ENCODE measurements around the gene CSF1.

Gene CSF1

DNA sequence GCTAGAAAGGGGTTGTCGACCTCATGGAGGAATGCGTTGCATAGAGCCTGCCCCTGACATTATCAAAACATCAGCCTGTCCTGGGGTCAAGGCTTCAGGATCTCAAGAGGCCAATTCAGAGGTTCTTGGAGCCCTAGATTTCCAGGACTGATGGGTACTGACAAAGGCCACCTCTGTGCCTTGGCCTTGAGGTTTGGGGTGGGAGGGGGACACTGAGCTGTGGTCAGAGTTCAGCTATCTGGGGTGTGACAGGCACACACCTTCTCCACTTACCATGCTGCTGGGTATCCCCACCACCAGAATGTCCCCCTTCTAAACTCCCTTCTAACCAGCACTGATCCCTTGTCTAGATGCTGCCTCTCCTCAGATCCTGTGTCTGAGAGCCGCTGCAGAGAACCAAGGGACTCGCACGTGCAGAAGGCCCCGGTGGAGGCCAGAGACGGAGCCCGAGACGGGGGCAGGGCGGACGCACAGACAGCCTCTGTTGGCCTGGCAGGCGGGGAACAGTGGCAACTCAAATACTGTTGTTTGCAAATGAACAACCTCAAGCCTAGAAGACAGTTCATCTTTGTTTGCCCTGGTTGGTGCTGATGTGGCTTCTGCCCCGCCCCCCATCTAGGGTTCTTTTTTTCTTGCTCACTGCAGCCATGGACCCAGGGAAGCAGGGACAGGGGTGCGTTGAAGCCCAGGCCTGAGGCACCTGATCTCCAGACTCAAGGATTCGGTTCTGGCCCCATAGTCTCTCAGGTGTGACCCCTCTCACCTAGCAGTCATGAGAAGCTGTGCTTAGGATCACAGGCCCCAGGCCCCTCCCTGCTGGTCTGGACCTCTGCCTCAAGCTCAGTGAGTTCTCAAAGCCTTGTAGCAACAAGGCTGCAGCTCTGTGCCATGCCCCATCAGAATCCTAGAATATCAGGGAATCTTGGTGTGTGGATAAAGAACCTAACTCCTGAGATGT is 28.1 kb upstream of the CSF1 start:
- DNase-seq (ENCODE audit: low read depth), result no peak

DNA sequence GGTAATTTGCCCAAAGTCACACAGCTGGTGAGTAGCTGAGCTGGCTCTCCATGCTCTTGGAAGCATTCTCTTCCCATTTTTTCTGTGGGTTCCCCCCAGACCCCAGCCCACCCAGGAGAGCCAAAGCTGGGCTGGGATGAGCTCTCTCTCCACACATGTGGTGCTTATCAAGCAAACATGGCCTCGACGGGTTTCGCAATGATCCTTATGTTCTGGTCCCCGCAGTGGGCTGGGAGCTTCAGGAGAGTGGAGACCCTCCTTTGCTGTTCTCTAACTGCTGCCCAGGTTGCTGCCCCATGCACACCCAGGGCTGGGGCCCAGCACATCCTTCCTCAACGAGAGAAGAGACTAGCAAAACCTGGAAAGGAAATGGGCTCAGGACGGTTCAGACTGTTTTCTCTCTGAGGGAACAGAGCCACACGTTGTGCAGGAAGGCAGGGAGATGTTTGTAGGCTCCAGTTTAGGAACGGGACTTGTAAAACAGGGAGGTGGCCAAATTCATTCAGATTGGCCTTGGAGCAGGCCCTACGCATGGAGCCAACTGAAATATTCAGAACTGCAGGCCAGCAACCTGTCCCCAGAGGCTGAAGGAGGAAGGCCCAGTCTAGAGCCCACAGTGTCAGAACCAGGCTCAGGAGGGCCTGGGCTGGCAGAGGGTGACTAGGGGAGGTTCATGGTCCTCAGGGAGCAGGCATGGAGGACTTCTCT is 27.2 kb upstream of the CSF1 start:
- no peak for DNase-seq (ENCODE audit: low read depth)

DNA sequence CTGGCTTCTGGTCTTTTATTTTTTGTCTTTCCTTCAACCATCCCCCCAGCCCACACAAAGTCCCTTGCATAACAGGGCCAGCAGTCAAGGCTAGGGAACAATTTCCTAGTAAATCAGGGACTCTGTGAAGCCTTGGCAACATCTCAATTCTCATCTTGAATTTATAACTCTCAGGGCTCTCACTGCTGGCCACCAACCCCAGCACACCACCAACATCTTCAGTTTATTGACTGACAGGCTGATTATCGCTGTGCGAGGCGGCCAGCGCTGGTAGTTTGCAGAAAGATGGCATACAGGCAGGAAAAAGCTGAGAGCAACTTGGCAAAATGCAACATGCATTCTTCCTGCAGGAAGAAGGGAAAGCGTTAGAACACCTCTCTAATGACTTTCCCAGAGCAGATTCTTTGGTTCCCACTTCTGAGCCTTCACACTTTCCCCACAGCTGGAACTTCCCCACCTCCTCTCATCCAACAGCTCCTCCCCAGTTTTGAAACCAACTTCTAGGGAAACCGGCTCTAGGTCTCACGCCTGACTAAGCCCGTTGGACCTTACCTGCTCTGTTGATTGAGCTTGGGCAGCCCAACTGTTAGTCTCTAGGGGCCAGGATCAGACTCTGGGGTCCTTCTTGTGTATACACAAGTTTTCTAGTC is 26.3 kb upstream of the CSF1 start:
- DNase-seq (ENCODE audit: low read depth), result no peak

DNA sequence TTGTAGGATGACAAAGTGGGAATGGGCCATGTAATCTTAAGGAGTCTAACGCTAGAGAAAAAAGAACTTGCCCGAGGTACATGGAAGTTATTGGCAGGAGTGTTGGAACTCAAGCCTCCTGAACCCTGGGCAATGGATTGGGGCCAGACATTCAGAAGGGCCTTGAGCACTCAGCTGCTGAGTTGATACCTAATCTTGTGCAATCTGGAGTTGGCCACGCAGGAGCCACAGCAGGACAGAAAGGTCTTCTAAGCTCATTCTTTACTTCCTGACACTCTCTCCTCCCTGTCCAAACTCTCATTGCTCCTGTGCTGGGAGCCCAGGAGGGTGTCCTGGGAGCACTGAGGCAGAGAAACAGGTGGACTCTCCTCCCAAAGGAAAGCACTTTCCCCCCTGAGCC is 25.1 kb upstream of the CSF1 start:
- no peak for DNase-seq (ENCODE audit: low read depth)

DNA sequence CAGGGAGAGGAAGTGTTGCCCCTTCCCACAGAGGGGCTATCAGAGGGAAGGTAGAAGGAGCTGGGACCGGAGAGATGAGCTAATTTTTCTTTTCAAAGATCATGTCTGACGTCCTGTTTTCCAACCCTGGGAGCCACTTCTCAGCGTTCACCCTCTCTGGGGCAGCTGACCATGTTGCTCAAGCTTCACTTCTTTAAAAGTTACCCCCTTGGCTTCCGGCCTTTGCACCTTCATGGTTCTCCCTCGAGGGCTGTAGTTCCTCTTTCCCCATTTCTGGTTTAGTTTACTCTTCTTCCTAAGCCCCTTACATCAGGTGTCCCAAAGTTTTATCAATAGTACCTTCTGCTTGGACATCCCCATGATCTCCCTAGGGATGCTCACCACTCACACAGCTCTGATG is 23.8 kb upstream of the CSF1 start:
- DNase-seq (ENCODE audit: low read depth), result no peak

DNA sequence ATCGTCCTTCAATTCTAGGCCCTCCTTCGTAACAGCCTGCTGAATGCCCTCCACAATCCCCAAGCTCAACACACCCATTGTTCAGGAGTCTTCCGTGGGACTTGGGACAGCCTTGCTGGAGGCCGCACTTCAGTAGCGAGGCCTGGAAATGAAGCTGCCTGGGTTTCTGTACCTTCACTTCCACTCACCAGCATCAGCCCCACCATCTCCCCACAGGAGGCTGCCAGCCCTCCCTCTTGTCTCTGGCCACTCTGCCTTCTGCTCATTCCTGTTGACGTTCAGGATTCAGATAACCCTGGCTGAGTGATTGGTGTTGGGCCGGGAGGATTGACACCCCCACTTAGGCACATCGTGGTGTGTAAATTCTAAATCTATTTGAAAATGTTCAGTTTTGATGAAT is 23.4 kb upstream of the CSF1 start:
- no peak for DNase-seq (ENCODE audit: low read depth)

DNA sequence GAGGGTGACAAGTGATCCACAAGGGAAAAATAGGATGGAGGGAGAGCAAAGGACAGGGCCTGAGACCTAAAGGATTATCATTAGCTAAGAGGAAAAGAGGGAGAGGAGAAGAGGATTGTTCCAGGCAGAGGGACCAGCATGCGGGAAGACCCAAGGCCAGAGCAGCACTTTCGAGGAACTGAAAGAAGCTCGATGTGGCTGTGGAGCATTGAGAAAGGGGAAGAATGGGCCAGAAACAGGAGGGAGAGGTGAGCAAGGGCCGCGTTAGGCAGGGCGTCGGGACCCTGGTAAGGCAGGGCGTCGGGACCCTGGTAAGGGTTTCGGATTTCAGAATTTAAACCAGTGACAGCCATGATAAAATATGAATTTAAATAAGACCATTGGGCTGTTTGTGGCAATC is 22.8 kb upstream of the CSF1 start:
- no peak for DNase-seq (ENCODE audit: low read depth)

DNA sequence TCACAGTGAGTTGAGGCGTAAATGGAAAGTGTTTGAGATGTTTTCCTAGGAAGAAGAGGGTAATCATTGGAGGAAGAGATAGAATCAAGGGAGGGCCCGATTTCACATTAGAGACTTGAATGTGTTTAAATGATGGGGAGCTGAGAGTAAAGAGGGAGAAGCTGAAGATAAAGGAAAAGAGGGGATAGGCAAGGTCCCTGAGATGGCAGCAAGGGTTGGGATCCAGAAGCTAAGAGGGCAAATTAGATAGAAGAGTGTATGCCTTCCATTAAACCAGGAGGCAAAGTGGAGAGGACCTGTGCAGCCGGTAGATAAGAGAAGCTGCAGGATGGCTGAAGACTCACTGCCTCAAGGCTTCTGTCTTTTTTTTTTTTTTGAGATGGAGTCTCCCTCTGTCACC is 21.6 kb upstream of the CSF1 start:
- DNase-seq (ENCODE audit: low read depth), result no peak

DNA sequence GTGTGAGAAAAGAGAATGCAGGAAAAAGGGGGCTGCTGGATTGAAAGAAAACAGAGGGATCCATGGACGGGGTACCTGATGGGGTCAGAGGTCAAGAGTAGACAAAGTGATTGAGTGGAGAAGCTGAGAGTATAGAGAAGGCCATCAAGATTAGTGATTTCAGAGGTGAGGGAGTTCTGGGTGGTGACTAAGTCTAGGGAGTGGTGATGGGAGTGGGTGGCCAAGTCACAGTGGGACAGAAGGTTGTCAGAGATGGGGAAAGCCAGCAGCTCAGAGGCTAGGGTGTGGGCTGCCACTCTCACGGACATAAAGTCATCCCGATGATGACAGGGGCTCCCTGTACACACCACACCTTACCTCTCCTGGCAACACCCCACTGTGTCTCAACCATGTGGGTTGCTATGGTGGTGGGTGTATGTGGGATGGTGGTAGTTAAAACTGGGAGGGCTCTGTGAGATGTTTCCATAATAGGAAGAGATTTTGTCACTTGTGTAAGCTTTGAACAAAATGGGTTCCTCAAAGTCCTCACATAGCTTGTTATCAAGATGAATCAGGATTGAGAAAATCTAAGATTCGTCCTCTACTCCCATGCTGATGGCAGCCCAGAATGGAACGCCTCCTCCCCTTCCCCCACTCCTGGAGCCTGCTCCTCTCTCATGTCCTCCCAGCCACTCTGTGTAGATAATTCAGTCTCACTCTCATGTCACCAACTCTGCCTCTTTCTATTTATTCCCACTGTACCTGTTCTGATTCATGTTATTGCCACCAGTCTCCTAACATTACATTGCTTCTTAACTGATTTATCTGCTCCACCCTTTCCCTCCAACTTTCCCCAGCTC is 20.3 kb upstream of the CSF1 start:
- DNase-seq (ENCODE audit: low read depth), result peak; percentile 55

DNA sequence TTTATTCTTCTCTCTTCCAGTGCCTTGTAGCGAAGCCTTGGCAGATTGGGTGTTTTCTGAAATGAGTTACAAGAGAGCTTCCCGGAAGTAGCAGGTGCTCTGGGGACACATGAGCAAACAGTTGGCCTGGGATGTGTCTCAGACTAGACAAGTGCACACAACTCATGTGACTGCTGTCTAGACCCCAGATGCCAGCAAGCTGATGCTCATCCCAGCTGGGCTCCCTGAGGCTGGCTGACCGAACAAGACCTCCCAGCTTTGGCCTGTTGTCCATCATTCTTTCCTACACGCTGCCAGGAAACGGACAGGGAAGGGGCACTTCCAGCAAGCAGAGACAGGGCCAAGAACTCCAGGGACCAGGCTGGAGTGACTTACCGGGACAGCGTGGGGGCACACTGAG is 18.7 kb upstream of the CSF1 start:
- DNase-seq (ENCODE audit: low read depth), result no peak

DNA sequence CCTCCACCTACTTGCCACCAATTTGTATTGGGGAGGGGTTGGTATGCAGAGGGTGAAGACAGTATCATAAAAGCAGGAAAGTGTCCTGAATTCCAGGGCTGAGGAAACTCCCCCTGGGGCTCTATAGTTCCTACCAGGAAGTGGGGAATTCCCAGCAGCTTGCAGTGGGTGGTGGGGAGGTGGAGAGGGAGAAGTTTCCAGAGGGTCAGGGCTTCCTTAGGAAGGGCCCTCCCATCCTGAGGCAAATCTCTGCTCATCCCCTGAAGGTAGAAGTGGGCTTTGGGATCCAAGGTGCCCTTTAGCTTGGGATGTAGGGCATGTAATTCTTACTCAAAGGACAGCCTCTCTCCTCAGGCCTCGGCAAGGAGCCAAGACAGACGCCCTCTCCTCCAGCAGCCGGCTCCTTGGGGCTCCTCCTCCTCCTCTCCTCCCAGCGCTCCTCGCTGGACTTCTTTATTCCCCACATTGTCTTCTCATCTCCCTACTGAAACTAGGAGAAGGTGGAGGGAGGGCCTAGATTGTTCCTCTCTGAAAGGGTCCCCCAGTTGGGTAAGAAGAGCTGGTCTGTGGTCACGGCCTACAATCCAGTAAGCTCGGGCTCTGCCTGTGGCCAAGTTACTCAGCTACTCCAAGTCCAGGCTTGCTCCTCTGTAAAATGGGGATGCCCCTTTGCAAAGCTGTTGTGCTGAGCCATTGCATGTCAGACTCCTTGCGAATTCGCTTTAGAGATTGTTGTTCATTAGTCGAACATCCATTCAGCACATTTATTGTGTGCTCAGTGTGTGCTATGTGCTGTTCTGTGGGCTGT is 17.9 kb upstream of the CSF1 start:
- no peak for DNase-seq (ENCODE audit: low read depth)

DNA sequence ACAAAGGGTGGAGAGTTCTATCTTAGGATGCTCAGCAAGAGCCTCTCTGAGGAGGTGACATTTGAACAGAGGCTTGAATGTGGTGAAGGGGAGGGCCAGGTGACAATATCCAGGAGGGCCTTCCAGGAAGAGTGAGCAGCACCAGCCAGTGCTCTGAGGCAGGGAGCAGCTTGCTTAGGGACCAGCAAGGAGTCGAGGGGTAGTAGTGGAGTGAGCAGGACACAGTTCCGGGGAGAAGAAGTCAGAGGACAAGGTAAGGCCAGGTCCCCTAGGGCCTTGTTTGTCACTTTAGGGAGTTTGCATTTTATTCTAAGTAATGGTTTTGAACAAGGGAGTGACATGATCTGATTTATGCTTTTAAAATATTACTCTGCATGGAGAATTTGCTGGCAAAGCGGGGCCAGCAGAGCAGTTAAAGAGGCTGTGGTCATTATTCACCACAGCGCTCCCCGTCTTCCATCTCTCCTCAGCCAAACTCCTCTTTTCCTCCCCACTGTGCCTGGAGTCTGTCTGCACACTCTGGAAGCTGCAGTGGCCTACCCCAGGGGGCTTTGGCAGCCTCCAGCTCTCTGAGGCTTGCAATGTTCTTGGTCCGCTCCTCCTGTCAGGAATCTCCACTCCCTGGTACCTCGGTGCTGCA is 17.0 kb upstream of the CSF1 start:
- DNase-seq (ENCODE audit: low read depth), result no peak

DNA sequence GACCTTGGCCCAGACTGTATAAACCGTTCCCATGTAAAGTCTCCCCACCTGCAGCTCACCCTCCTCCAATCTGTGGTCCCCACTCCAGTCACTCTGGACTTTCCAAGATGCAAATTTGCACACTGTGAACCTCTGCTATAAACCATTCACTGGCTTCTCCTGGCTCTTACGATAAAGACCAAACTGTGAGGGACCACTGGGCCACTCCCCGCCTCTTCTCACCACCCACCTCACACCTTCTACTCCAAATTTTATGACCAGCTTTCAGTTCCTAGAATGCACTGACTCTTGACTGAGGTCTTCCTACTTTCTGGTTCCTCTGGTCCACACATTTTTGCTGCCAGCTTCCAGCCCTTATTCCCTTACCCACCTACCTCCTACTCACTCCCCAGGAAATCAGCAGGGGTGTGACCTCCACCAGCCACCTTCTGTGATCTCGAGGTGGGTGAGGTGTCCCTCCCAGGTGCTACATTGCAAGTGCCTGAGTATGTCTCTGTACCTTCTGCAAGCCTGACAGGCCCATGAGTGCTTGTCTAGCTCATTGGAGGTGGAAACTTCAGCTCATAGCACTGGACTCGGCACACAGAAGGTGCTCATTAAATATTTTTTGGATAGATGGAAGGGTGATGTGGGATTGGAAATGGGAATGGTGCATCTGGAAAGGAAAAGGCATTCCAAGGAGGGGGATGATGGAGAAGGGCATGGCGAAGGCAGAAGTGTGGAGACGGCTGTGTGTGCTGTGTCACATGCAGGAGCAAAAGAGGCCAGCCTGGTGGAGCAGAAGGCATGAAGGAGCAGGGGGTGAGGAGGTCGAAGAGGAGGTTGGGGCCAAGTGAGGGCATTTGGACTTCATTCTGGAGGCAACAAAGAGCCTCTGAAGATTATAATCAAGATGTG is 15.6 kb upstream of the CSF1 start:
- no peak for DNase-seq (ENCODE audit: low read depth)

DNA sequence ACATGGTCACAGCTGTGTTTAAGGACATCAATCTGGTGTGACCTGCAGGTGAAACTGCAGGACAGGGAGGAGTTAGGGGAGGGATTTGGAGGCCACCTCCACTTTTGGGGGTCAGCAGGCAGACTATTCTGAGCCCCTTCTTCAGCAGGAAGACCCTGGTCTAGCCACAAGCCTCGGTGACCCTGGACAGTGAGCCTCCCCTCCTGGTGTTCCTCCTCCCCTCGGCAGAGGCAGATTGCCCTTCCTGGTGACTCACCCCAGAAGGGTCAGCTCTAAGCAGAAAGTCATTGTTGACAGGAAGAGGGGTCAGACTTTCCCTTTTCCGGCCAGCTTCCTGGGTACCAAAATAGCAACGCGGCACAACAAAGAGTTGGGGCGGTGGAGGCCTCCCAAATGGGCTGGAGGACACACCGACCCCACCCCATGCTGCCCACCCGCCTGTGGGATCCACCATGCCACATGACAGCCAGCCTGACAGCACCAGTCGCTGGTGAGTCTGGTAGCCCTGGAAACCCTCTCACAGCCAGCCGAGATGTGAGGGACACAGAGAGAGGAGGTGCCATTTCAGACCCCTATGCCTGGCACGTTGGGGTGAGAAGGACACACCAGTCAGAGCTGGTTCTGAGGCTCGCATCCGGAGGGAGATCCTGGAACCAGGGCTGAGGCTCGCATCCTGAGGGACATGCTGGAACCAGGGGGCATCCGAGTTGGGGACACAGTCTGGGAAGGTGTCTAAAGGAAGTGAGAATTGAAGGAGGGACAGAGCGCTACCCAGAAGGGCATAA is 14.7 kb upstream of the CSF1 start:
- no peak for DNase-seq (ENCODE audit: low read depth)

DNA sequence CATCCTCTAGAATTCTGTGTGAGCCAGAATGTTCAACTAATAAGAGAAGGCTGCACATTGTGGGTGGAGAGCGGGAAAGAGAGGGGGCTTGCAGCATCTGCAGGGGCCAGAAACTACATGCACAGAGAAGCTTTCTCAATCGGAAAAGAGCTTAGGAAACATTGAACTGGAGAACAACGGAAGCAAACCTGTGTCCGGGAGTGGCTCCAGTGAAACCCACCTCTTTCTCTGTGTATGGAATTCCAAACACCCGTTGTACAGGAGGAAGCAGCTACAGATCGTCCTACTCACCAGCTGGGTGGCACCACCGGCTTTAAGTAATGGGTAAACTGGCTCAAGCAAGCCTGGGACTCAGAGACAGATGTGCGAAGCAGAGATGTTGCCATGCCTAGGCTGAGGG is 14.0 kb upstream of the CSF1 start:
- DNase-seq (ENCODE audit: low read depth), result no peak

DNA sequence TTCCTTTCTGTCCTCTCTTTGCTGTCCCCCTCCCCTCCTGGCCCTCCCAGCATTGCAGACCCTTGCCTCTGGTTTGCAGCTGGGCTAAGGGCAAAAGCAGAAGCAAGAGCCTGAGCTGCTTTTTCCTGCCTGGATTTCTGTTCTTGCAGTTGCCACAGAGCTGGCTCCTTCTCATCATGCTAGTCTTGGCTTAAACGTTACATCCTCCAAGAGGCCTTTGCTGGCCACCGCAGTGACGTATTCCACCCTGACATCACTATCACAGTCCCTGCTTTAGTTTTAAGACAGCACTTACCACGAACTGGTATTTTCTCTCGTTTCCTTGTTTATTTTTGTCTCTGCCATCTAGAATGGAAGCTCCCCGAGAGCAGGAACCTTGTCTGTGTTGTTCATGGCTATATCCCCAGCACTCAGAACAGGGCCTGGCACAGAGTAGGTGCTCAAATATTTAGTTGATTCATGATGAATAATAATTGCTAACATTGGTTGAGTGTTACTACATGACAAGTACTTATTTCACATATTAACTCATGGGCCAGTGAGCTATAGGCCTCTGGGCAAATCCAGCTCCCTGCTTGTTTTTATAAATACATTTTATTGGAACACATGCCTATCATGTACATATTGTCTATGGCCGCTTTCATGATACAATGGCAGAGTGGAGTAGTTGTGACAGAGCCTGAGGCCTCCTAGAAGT is 13.2 kb upstream of the CSF1 start:
- no peak for DNase-seq (ENCODE audit: low read depth)

DNA sequence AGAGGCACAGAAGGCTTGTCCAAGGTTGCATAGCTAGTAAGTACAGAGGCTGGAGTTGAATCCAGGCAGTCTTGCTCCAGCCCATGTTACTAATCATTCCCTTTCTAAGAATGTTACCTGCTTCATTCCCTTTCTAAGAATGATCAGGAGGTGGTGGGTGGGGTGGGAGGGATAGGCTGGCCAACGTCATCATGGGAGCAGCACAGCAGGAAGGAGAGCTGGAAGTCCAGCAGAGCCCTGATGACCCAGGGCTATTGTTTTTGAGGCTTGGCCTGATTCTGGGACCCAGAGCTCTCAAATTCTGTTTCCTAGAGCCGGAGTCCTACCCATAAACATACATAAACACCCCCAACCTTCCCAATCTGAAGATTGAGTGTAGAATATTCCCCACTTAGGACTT is 11.8 kb upstream of the CSF1 start:
- no peak for DNase-seq (ENCODE audit: low read depth)

DNA sequence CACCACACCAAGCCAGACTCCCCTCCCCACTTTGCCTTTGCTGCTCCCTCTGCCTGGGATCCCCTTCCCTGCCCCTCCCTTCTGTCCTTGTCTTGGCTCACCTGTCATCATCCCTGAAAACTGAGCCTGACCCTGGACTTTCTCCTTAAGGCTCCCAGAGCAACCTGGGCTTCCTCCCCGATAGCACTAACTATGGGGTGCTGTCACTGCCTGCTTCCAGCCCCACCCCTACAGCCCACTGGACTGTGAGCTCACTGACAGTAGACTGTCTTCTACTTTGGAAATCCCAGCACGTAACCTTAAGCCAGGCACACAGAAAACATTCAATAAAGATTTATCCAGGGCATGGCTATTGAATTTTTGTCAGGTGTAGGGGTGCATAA is 9.5 kb upstream of the CSF1 start:
- no peak for DNase-seq (ENCODE audit: low read depth)

Data from activated T-cell treated with anti-CD3 and anti-CD28 coated beads for 24 hours (primary cell).